Skin epidermis (tissue), 12 donors: ENCODE results near the gene GALNTL6.

Experiments used
- H3K27ac ChIP-seq, 21 experiments: fragments of 200-600 bp; sonication (generic) in 11 of 21; one replicate each; pipeline ENCODE4 v1.5.0; 2020; ENCODE audit warnings: mild to moderate bottlenecking in 3 of 21, inconsistent platforms in 2 of 21, moderate library complexity in 2 of 21
- H3K4me3 ChIP-seq, 7 experiments: fragments of 200-600 bp; sonication (generic) in 2 of 7; one replicate each; pipeline ENCODE4 v1.5.0; 2020; ENCODE audit warnings: inconsistent platforms in 2 of 7, mild to moderate bottlenecking in 2 of 7, moderate library complexity in 1 of 7

Gene GALNTL6

DNA sequence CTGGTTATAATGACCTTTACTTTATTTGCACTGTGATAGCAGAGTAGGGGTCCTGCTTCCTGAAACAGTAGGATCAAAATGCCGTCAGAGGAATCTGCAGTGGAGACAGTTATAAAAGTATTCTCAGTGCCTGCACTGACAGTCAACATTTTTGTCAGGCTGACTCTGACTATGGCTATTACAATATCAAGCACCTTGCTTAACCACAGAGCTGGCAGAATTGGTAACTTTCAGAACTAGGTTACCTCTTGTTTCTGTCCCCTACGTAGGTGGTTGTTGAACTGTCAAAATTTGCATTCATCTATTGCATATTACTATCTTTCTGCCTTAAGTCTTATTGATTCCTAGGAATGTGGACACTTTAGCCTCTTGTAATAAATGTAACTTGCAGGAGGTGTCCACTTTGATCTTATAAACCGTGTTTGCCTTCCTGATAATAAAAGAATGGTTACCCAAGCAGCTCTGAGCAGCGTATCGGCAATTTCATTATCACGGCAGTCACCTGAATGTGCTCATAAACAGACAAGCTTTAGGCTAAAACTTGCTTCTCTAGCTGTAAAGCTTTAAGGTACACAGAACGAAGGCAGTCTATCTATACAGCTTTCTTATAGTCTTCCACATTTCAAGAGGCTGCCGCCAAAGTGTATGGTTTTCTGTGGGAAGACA is 1002.4 kb downstream of the GALNTL6 start:
- Histone ChIP-seq H3K4me3 (no peak overlapping the region), H3K27ac (no peak overlapping the region)

DNA sequence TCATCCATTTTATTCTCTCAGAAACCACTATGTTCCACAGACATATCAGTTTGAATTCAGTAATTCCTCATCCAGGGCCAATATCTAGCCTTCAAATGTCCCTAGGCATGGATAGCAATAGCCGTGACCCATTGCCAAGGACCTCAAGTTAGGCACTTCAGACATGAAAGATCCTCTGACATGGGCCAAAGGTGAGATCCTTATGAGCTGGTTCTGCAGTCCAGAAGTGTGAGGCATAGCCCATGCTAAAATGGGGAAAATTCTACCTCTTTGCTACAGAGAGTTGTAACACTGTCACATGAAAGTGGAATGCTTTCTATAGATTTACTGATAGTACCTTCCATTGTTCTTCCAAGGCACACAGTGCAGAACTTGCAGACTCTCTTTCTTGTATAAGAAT is 1005.7 kb downstream of the GALNTL6 start:
- H3K27ac ChIP-seq: no peak overlapping the region

DNA sequence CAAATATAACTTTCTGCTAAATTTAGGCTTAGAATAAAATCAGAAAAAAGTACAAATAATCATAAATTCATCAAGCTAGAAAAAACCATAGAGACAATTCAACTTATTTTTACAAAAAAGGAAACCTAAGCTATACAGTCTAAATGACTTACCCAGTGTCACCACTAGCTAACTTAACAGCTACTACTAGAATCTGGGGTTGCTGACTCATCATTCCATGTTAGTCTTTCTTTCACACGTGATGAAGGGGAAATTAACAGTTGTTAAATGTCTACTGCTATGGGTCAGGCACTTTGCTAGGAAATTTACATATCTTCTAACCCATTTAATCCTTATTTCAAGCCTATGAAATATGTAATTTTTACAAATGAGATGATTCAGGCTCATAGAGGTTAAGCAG is 1006.1 kb downstream of the GALNTL6 start:
- no peak overlapping the region for H3K27ac ChIP-seq
- H3K4me3 ChIP-seq: no peak overlapping the region

More for the DNA sequence above, 1005.7 kb downstream of the GALNTL6 start:
- no peak overlapping the region for H3K4me3 ChIP-seq

DNA sequence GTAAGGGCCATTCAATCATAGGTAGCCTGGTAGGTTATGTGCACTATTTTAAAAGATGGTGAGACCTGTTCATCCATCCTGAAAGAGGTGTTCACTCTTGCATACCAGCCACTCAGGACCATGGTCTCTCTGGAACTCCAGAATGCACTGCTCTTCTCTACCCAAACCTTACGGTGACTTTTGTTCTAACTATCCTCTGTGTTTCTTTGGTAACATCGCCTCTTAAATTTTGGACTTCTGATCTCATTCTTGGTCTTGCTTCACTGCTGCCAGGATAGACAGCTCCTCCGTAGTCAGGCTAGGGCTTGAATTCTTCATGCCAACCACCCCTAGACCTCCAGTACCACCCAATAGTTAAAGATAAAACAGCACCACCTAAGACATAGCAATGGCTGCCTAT is 1009.1 kb downstream of the GALNTL6 start:
- H3K4me3 ChIP-seq: no peak overlapping the region

DNA sequence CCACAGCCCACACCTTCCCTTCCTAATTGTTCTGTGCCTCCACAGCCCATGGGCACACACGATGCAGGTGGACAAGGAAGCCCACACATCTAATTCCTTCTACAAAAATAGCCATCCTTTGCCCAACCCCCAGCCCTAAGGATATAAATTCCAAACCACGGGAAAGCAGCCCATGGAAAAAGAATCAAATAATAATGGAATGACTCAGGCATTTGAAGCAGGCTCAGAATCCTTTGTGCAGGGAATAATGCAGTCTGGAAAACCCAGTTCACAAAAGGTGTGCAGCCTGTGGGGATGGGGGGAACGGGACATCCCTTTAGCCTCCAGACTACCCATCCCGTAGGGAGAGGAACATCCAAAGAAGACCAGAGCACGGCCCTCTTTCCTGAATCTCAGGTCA is 1013.1 kb downstream of the GALNTL6 start:
- no peak overlapping the region for H3K4me3 ChIP-seq
- no peak overlapping the region for H3K27ac ChIP-seq

More for the DNA sequence above, 1009.1 kb downstream of the GALNTL6 start:
- no peak overlapping the region for H3K27ac ChIP-seq

DNA sequence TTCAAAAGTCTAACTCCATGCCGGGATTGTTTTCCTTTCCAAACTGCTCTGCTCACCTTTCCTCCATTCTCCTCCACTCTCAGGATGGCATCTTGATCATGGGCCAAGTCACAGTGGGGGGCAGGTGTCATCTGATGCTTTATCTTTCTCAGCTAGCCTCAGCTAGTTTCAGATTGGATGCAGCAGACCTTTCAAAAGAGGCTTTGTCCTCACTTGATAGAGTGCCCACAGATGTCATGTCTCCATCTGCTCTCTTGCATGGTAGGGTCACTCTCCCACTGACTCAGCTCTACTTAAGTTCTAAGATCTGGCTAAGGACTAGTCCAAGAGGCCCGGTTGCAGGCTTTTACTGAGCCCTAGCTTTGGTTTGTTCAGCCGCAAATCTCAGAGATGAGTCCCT is 1013.7 kb downstream of the GALNTL6 start:
- no peak overlapping the region for H3K4me3 ChIP-seq

DNA sequence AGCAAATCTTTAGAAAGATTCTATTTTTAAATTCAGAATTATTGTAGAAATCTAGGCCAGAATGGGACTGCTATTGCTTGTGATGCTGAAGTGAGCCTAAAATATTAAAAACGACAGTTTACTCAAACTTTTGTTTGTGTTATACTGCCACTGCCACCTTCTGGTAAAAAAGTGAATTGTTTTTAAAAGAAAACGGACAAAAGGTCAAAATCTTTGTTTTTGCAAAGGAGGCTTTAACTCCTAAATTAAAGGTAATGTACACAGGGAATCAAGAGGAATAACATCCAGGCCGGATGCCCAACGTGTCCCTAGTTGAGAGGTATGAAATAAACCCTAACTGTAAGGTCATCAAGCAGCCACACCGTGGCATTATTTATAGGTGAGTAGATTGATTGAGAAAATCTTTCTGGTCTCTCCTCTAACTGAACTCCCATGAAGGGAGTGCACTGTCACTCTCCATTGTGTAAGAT is 1017.1 kb downstream of the GALNTL6 start:
- Histone ChIP-seq H3K4me3 (no peak overlapping the region), H3K27ac (no peak overlapping the region)

More for the DNA sequence above, 1013.7 kb downstream of the GALNTL6 start:
- no peak overlapping the region for H3K27ac ChIP-seq

DNA sequence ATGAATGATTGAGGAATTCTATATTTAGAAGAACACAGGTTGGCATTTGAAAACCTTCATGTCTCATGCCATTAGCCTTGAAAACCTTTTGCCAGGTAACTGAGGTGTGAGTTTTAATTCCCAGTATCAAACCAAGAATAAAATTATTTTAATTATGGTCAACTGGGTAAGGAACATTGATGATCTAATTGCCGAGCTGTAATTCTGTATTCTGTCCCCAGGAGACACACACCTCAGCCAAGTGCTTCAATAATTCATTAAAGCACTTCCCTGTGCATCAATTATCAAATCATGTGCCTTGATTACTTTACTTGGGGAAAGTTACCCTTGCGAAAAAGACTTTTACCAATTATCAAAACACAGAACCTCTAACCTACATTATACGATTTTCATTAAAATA is 1023.5 kb downstream of the GALNTL6 start:
- Histone ChIP-seq H3K4me3 (no peak overlapping the region), H3K27ac (no peak overlapping the region)

DNA sequence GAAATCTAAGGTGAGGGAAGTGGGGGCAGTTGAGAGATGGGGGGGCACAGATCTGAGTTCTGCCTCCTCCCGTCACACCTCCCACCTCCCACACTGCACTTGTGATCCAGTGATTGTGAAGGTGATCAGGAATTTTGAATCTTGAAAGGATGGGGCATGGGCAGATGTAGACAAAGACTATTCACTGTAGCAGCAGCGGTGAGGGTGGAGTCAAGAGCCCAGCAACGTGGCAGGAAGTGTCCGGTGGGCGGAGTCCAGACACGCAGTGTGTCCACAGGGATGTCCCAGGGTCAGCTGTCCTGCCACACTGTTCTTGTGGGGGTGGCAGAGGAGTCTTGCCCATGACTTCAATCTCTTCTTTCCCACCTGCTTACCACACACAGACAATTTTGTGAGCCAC is 1024.9 kb downstream of the GALNTL6 start:
- H3K4me3 ChIP-seq: no peak overlapping the region
- H3K27ac ChIP-seq: no peak overlapping the region

DNA sequence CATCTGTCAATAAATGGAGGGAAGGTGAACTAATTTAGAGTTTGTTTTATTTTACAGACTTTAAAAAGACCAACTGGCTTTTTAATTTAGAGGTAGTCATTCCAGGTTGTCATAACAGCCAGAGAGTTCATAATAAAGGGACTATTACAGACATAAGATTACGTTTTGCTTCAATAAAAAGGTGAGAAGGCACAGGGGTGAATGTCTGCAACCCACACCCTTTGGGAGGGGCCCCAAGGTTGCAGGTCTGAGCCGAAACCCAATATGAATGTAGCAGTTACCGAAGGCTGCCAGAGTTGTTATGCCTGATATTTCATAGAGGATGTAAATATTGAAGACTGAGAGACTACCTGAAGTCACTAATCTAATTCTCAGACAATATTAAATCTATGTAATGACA is 1025.7 kb downstream of the GALNTL6 start:
- Histone ChIP-seq H3K4me3 (no peak overlapping the region), H3K27ac (no peak overlapping the region)

DNA sequence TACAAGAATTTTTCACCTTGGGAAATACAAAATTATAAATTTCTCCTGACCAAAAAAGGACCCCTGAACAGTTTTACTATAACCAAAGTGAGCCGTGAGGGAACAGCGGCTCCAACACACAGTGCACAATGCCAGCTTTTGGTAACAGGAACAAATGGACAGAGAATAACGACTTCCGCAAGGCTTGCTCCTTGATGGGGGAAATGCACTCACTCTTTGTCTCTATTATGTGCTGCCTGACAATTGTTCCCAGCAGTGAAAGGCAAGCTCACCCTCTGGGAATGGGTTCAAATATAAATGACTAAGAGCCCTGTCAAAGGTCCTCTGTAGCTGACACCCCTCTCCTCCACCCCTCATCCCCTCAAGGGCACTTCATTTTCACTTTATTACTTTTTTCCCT is 1029.6 kb downstream of the GALNTL6 start:
- no peak overlapping the region for H3K4me3 ChIP-seq

DNA sequence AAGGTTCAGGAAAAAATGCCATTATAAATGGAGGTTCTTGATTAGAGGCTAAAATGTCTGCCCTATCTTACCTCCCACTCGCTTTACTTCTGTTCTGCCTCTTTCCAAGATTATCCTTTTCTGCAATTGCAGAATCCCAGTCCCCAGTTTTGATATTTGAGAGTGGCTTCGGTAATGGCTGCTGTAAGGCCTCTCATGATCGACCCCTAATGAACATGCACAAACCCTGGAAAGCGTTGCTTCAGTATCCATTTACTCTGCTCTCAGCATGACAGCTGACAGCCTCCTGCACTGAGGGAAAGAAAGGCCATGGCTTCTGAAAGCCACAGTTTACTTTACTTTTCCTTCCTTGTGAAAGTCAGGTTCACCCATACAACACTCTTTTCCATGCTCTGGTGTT is 1030.0 kb downstream of the GALNTL6 start:
- no peak overlapping the region for H3K27ac ChIP-seq
- H3K4me3 ChIP-seq: no peak overlapping the region

More for the DNA sequence above, 1029.6 kb downstream of the GALNTL6 start:
- H3K27ac ChIP-seq: no peak overlapping the region

DNA sequence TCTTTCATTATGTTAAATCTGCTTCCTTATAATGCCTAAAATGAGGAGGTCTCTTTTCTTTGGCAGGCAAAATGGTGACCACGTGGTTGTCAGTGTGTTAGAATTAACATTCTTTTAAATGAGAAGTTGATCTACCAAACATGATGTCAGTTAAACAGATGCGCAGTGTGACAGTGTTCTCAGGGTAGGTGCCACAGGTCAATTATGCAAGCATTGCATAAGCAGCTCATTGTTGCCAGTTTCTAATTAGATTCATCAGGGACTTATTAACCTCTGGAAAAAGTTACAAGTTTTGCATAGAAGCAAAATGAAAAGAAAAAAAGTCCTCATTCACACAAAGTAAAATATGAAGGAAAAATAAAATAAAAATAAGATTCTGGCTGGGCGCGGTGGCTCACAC is 1031.4 kb downstream of the GALNTL6 start:
- Histone ChIP-seq H3K4me3 (no peak overlapping the region), H3K27ac (no peak overlapping the region)

DNA sequence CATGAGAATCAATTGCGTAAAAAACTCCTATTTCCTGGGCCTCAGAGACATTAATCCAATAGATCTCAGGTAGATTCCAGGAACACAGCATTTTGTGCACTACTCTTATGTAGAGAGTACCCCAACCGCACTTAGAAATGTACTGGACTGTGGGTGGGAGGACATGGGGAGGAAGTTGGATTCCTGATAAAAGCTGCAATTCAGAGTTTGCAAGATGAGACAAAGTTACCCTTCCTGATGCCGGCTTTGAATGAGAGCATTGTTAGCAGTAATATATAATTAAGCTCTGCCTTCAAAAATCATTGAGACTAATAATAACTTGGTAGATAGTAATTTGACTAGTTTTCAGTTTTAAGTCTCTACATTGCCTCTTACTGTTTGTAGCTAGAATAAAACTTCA is 1032.1 kb downstream of the GALNTL6 start:
- Histone ChIP-seq H3K27ac (no peak overlapping the region), H3K4me3 (no peak overlapping the region)

DNA sequence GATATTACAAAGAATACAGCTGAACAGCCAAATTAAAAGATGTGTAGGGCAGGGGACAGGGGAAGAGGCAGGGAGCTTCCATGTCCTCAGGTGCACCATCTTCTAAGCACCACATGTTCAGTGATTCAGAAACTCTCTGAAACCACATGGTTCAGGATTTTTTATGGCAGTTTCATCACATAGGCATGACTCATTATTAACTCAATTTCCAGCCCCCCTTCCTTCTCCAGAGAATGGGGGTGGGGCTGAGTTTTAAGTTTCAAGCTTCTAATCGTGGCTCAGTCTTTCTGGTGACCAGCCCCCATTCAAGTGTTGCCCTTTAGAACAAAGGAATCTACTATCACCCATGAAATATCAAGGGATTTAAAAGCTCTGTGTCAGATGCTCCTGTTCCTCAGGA is 1037.6 kb downstream of the GALNTL6 start:
- Histone ChIP-seq H3K27ac (no peak overlapping the region), H3K4me3 (no peak overlapping the region)

DNA sequence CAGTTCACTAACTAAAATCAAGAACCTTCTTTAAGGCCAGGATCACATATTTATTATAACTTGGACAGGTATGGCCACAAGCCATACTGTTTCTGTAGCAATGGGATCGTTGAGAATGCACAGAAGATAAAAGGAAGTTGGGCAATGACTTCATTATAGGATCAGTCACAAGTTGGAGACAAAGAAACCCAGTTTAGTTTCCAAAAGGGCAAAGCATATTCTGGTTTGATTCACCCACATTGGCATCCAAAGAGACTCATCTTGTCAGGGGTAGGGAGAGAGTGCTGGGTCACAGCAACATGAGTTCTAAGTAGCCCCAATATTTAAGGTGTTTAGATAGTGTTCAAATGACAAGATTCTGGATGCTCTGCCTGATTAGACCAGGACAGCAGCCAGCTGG is 1038.3 kb downstream of the GALNTL6 start:
- H3K27ac ChIP-seq: no peak overlapping the region
- H3K4me3 ChIP-seq: no peak overlapping the region

DNA sequence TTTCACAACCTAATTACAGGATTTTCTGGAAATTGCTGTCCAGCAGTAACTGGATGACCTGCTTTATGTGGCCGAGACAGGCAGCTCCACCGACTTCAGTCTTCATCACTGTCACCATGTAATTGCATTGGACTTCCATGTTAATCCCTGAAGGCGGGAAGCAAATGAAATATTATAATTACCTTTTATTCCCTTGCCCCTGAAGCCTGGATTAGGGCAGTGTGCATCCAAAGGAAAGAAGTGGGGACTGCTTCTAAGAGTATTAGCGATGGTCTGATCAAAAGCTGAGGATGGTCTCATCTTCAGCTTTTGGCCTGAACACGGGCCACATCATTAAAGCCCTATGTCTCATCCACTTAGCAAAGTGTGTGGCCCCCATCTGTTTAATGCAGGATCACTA is 1043.8 kb downstream of the GALNTL6 start:
- no peak overlapping the region for H3K4me3 ChIP-seq
- no peak overlapping the region for H3K27ac ChIP-seq

DNA sequence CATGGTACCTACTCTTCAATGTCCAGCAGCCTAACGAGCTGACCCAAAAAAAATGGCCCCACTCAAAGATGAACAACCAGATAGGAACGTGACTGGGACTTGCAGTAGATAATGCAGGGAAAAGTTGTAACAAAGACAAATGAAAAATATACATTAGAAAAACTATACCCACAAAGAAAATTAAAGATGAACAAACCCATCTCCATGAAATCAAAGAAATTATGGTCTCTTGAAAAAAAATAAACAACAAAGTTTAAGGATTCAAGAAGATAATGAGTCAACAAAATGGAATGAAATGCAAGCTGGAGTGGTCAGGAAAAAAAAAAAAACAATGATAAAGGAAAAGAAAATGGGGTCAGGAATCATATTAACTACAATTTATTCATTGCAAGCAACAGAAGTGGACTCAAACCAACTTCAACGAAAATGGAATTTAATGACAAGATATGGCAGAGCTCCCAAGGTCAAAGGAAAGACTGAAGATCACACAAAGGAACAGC is 1045.6 kb downstream of the GALNTL6 start:
- Histone ChIP-seq H3K27ac (no peak overlapping the region), H3K4me3 (no peak overlapping the region)

DNA sequence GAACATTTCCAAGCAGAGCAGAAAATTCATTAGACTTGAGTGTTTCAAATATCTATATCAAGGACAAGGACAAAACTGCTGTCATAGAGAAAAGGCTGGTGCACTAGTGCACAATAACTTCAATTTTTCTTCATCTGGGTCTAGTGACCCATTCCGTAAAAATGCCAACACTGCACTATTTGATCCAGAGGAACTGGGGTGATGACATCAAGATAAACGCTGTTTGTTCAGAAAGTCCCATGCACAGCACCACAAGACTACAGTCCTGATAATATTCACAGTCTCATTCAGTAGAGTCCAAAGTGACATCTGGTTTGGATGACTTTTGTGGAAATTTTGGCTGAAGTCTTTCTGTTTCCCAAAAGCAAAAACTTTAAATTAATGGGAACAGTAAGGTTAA is 1051.9 kb downstream of the GALNTL6 start:
- H3K27ac ChIP-seq: no peak overlapping the region

DNA sequence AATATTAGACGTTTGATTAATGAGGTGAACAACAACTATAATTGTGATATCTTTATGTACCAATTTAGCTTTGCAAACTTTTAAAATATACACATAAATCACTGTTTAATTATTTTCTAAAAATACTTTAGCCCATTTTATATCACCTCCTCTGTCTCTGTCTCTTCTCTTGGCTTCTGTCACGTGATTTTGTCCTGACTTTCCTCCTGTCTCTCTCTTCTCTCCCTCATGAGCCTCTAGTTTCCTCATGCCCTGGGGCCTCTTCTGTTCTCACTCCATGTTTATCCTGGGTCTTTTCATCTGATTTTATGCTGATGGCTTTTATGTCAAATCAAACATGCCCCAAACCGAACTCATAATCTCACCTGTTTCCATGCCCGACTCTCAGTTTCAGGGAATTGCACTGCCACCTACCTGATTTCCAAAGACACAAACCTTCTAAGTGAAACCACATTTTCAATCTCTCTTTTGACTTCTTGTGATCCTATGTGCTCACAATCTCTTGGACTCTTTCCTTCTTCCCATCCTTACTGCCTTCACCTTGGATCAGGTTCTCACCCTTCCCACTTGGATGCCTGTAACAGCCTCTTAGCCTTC is 1052.4 kb downstream of the GALNTL6 start:
- H3K4me3 ChIP-seq: no peak overlapping the region
- no peak overlapping the region for H3K27ac ChIP-seq

More for the DNA sequence above, 1051.9 kb downstream of the GALNTL6 start:
- H3K4me3 ChIP-seq: no peak overlapping the region

DNA sequence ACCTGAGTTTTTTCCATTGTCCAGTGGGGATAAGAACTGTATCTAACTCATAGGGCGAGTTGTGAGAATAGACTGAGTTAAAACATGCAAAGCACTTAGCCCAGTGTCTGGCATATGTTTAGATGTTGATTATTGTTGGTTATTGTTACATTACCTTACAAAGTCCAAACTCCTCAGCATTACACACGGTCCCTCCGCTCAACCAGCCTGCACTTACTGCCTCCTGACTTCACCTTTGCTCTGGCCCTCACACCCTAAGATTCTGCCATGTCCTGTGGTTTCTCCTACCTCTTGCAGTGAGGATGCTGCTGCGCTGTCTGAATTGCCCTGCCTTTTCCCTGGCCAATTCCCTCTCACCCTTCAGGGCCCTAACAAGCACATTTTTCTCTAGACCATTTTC is 1053.2 kb downstream of the GALNTL6 start:
- no peak overlapping the region for H3K4me3 ChIP-seq

DNA sequence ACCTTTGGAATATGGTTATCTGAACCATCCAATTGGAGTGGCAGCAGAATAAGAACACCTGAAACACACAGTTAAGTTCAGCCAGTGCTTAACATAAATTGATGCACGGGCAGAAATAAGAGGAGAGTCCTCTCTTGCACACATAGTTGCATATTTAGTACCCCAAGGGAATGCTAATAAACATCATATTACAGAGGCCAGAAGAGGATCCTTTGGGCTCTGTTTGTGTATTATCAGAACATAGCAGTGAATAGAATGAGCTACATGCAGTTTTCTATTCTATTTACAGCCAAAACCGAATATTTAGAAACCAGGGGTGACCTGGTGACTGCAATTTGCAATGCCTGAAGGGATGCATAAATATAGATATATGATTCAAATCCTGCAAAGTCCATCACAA is 1054.6 kb downstream of the GALNTL6 start:
- Histone ChIP-seq H3K4me3 (no peak overlapping the region), H3K27ac (no peak overlapping the region)

More for the DNA sequence above, 1053.2 kb downstream of the GALNTL6 start:
- H3K27ac ChIP-seq: no peak overlapping the region
